SK-N-MC (cell line): ENCODE data around the gene VGLL4.

Source experiments
- DNase-seq: peaks from one replicate; pipeline ENCODE4 v3.0.0-alpha.2; 2011; ENCODE audit warnings: low read depth, low spot score
- H3K27ac ChIP-seq: fragments of 200-600 bp; sonication (generic); 2 replicates; pipeline ENCODE4 v1.5.1; 2016; ENCODE audit warnings: mixed run types
- H3K36me3 ChIP-seq: fragments of 200-600 bp; sonication (generic); 2 replicates; pipeline ENCODE4 v1.6.1; 2017; ENCODE audit warnings: antibody characterized with exemption, low read length, mixed read lengths; ENCODE audit not compliant: insufficient read depth
- H3K4me3 ChIP-seq: fragments of 200-600 bp; sonication (generic); 2 replicates; pipeline ENCODE4 v1.5.1; 2016
- H3K9ac ChIP-seq: fragments of 200-600 bp; sonication (generic); 2 replicates; pipeline ENCODE4 v1.8.0; 2017; ENCODE audit warnings: mixed run types, mixed read lengths; ENCODE audit not compliant: insufficient read length
- H3K9me3 ChIP-seq: fragments of 200-600 bp; sonication (generic); 2 replicates; pipeline ENCODE4 v1.6.1; 2017; ENCODE audit warnings: low read depth, mild to moderate bottlenecking, antibody characterized with exemption, low read length, moderate library complexity, mixed read lengths
- EZH2 ChIP-seq: fragments of 200-600 bp; sonication (generic); IDR thresholded peaks from one replicate; pipeline ENCODE4 v1.6.1; 2017; ENCODE audit warnings: antibody characterized with exemption
- FOXP2 ChIP-seq: optimal IDR thresholded peaks from 2 replicates; pipeline ENCODE3; 2011; ENCODE audit warnings: mild to moderate bottlenecking, moderate library complexity; ENCODE audit not compliant: insufficient read depth; ENCODE audit errors: extremely low read length, control extremely low read depth
- POLR2AphosphoS5 ChIP-seq: IDR thresholded peaks from 2 replicates; pipeline ENCODE4 v1.6.1; 2012; ENCODE audit warnings: mild to moderate bottlenecking, low read depth, low read length, borderline replicate concordance

VGLL4 gene

DNA sequence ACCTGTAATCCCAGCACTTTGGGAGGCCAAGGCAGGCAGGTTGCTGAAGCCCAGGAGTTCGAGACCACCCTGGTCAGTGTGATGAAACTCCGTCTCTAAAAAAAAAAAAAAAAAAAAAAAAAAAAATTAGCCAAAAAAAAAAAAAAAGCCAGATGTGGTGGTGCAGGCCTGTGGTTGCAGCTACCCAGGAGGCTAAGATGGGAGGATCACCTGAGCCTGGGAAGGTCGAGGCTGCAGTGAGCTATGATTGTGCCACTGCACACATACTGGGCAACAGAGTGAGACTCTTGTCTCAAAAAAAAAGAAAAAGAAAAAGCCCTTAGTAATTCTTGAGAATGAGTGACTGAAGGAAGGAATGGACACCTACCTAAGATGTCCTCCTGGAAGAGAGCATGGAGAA lies 105.1 kb downstream of the VGLL4 start:
- no peak for DNase-seq
- Histone ChIP-seq H3K36me3 (no peaks in the 10 kb centered on the region), H3K4me3 (no peak overlapping the region), H3K27ac (no peak overlapping the region), H3K9me3 (no peaks in the 10 kb centered on the region), H3K9ac (no peak overlapping the region)
- TF ChIP-seq POLR2AphosphoS5 (no peak), FOXP2 (no peak), EZH2 (no peak)

DNA sequence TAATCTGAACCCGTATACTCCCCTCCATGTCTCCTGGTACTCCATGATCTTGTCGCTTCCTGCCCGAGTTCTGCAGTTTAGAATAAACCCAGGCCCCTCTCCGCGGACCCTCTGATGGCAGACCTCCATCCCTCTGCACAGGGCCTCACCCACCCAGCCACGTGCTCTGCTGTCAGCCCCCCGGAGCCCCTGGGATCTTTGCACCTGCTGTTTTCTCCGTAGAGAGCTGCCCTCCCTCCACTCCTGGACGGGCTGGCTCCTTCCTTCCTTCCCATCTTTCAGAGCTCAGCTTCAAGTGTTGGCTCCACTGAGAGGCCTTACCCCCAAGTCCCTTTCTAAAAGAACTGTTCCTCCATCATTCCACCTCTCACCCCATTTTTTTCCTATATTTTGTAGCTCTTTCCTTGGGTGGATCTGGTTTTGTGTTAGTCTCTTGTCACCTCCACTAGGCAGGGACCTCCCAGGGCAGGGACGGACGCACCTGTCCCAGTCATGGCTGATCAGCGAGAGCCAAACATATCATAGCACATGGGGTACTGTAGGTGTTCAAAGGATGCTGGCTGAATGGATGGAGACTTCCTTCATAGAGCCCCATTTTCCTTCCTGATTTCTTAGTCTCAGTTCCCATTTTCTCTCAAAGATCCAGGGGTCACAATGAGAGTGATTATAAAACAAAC lies 106.6 kb downstream of the VGLL4 start:
- H3K36me3 ChIP-seq, result no peaks in the 10 kb centered on the region
- H3K27ac ChIP-seq, result no peak overlapping the region
- DNase-seq, result no peak
- H3K9ac ChIP-seq, result no peak overlapping the region
- TF ChIP-seq FOXP2 (no peak), POLR2AphosphoS5 (no peak), EZH2 (no peak)
- H3K9me3 ChIP-seq, result no peaks in the 10 kb centered on the region
- no peak overlapping the region for H3K4me3 ChIP-seq

DNA sequence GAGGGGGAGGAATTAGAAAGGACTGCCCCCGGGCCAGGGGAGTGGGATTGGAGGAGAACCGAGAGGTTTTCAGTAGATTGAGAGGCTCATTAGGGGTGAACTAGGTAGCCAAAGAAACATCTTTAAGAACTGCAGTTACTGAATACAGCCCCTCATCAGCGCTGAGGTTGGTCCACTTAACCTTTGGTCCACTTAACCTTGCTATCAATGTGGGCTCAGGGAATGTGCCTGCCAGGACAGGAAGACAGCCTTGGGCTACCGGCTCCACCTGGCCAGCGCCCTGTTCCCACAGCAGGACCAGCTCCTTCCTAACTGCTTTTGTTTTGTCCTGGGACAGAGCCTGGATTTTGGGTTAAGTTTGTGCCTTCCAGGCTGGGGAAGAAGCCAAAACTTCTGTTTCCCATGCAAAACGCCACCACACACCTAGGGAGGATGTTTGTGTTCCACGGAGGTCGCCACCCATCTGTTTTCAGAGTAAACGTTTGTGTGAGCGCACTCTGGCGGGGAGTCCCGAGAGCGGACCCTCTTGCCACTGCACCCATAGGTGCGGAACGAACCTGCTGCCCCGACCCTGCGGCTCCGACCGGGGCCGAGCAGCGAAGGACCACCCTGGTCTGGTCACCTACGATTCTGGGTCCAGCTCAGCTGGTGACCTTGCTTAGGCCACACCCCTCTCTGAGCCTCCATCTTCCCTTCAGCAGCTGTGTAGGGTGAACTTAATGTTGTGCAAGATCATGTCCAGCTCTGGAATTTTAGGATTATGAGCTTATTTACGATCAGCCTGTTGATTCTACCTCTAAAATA lies 107.4 kb downstream of the VGLL4 start:
- no peak for DNase-seq
- no peak for TF ChIP-seq FOXP2
- no peak for TF ChIP-seq EZH2
- TF ChIP-seq POLR2AphosphoS5, result no peak
- Histone ChIP-seq H3K9ac (no peak overlapping the region), H3K27ac (no peak overlapping the region), H3K4me3 (no peak overlapping the region), H3K36me3 (no peaks in the 10 kb centered on the region), H3K9me3 (no peaks in the 10 kb centered on the region)

DNA sequence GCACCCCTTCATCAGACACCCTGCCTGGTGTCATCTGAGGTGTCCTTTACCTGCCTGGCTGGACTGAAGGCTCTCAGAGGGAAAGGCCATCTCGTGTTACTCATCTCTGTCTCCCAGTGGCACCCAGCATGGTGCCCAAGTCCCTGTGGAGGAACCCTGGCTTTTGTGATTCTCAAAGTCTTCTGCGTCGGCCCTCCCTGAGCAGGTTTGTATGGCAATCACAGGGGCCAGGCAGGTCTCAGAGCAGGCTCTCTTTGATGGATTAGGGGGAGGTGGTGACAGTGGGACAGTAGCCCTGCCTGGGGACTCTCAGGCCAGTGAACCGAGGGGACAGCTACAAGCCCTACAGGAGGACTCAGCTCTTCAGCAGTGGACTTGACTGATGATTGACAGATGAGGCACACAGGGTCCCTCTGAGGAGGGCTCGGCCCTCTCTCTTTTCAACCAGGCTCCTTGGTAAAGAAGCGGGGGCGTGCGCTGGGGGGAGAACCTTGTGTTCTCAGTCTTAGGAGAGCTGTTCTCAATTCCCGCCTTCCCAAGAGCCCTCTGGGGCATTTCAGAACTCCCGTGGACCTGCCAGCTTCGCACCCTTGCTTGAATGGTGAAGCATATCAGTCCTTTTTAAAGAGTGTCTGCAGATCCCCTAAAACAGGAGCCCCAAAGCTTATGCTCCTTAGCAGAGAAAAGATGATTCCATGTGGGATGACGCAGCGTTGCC lies 108.3 kb downstream of the VGLL4 start:
- Histone ChIP-seq H3K9me3 (no peaks in the 10 kb centered on the region), H3K4me3 (no peak overlapping the region), H3K9ac (no peak overlapping the region), H3K27ac (no peak overlapping the region), H3K36me3 (no peaks in the 10 kb centered on the region)
- TF ChIP-seq POLR2AphosphoS5 (no peak), FOXP2 (no peak), EZH2 (no peak)
- no peak for DNase-seq

DNA sequence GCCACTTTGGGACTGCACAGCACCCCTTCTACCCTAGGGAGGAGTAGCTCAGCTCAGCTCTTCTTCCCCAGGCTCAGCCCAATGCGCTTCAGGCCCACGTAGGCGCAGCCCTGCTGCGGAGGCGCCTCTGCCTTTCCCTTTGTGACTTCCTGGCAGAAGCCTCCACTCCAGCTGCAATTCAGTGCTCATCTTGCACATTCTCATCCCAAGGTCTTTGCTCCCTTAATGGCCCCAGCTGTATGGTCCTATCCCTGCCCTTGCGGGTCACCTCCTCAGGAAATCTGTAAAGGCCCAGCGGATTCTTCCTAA lies 109.0 kb downstream of the VGLL4 start:
- TF ChIP-seq POLR2AphosphoS5, result no peak
- no peak for TF ChIP-seq EZH2
- no peak for TF ChIP-seq FOXP2
- DNase-seq, result no peak
- H3K9ac ChIP-seq, result no peak overlapping the region
- H3K4me3 ChIP-seq, result no peak overlapping the region
- no peak overlapping the region for H3K27ac ChIP-seq
- H3K9me3 ChIP-seq, result no peaks in the 10 kb centered on the region
- H3K36me3 ChIP-seq, result no peaks in the 10 kb centered on the region

DNA sequence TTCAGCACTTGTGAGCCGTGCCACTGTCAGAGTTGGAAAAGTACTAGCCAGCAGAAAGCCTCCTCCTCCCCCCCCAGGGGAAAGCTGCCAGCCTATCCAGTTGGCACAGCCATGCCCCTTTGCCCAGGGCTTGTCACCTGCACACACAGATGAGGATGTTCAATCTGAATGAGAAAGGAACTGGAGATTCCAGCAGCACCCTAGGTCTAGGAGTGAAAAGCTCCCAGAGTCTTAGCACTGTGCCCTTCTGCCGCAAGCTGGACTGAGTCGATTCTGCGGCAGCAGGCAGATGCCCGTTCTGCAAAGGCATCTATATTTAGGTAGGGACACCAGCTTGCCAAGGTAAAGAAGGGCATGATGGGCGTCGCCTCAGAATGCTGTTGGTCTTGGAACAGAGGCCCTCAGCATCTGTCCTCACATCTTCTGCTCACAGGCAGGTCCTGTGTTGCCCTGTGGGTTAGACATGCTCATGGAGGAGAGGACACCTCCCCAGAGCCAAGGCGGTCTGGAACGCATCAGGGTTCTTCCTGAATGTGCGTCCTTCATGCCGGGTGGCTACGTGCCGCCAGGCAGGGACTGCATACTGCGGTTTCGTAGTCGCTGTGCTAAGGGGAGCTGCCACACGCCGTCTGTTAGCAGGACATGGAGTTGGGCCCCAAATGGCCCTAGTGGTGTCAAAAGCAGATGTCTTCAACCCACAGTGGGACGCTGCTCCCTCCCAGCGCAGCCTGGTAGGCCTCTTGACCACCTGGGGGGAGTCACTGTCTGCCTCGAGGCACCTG lies 109.5 kb downstream of the VGLL4 start:
- no peak overlapping the region for H3K4me3 ChIP-seq
- no peak overlapping the region for H3K27ac ChIP-seq
- no peaks in the 10 kb centered on the region for H3K9me3 ChIP-seq
- no peak overlapping the region for H3K9ac ChIP-seq
- no peak for DNase-seq
- H3K36me3 ChIP-seq, result no peaks in the 10 kb centered on the region
- no peak for TF ChIP-seq EZH2
- no peak for TF ChIP-seq FOXP2
- TF ChIP-seq POLR2AphosphoS5, result no peak

DNA sequence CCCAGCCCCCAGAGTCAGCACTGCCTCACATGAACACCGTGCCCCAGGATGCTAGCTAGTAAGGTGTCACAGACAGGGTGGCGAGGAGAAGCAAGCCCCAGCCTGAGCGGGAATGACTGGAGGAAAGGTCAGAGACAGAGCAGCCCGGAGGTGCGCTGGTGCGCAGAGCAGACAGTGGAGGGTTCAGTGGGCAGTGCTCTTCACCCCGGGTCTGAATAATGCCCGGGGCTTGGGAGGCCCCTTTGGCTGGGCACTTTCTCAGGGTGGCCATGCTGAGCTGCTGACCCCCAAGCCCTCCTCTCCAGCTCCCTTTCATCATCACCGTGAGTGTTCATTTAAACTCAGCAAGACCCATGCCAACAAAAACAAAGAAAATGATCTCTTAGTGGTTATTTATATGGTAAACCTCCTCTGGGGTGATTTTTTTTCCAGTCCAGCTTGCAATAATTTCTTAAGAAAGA lies 110.8 kb downstream of the VGLL4 start:
- Histone ChIP-seq H3K9me3 (no peaks in the 10 kb centered on the region), H3K27ac (no peak overlapping the region), H3K4me3 (no peak overlapping the region), H3K36me3 (no peaks in the 10 kb centered on the region), H3K9ac (no peak overlapping the region)
- TF ChIP-seq EZH2 (no peak), POLR2AphosphoS5 (no peak), FOXP2 (no peak)
- no peak for DNase-seq
